ENCODE measurements around the gene FAM107B.

GRCh38 chr10:14529351-14529750 is 245.3 kb downstream of the FAM107B start:
- TF ChIP-seq EZH2phosphoT487 (IDR thresholded peaks at IDR 0.05; ENCODE audit: insufficient read depth, low read depth) (no peak), EZH2 (IDR thresholded peaks at IDR 0.05; ENCODE audit: insufficient read depth, poor library complexity, severe bottlenecking) (no peak)

Data from GM23248 (cell line).